H9 (cell line): ENCODE measurements around the gene SCYGR8. TPM values are rescaled to one million over a fixed set of nuclear protein-coding genes. Genes with fewer than 3 reads are reported as not detected.

ENCODE experiments used
- DNase-seq: peaks from one replicate; pipeline ENCODE4 v3.0.0-alpha.2; 2017
- H2AFZ ChIP-seq: one replicate; pipeline ENCODE4 v1.6.1; 2013; ENCODE audit warnings: mild to moderate bottlenecking, low read length, control low read depth, moderate library complexity
- H2AK5ac ChIP-seq: 2 replicates; pipeline ENCODE4 v1.6.1; 2013; ENCODE audit warnings: low read length, control low read depth, mixed read lengths; ENCODE audit not compliant: insufficient read length
- H2BK120ac ChIP-seq: one replicate; pipeline ENCODE4 v1.6.1; 2013; ENCODE audit warnings: low read depth, mild to moderate bottlenecking, low read length, control low read depth, inconsistent platforms; ENCODE audit not compliant: poor library complexity, severe bottlenecking
- H2BK12ac ChIP-seq: 2 replicates; pipeline ENCODE4 v1.6.1; 2013; ENCODE audit warnings: low read length, control low read depth, mixed read lengths, low read depth; ENCODE audit not compliant: insufficient read length
- H2BK15ac ChIP-seq: 2 replicates; pipeline ENCODE4 v1.6.1; 2013; ENCODE audit warnings: low read depth, low read length, control low read depth
- H2BK20ac ChIP-seq: one replicate; pipeline ENCODE4 v1.6.1; 2013; ENCODE audit warnings: low read depth, mild to moderate bottlenecking, low read length, control low read depth, inconsistent platforms; ENCODE audit not compliant: poor library complexity, severe bottlenecking
- H2BK5ac ChIP-seq: 2 replicates; pipeline ENCODE4 v1.6.1; 2013; ENCODE audit warnings: low read length, control low read depth, mixed read lengths; ENCODE audit not compliant: insufficient read length
- H3K14ac ChIP-seq: 2 replicates; pipeline ENCODE4 v1.6.1; 2013; ENCODE audit warnings: low read length, control low read depth; ENCODE audit not compliant: insufficient read depth
- H3K18ac ChIP-seq: 2 replicates; pipeline ENCODE4 v1.6.1; 2013; ENCODE audit warnings: low read depth, mild to moderate bottlenecking, mixed read lengths, low read length, control low read depth; ENCODE audit not compliant: insufficient read length
- H3K23ac ChIP-seq: 2 replicates; pipeline ENCODE4 v1.6.1; 2013; ENCODE audit warnings: low read length, control low read depth, mixed read lengths, low read depth; ENCODE audit not compliant: insufficient read length
- H3K23me2 ChIP-seq: 2 replicates; pipeline ENCODE4 v1.6.1; 2013; ENCODE audit warnings: low read depth, mild to moderate bottlenecking, mixed read lengths, low read length, control low read depth; ENCODE audit not compliant: insufficient read length, poor library complexity, severe bottlenecking
- H3K27ac ChIP-seq: 2 replicates; pipeline ENCODE4 v1.5.1; 2013; ENCODE audit warnings: low read length, control low read depth, mixed read lengths, low read depth; ENCODE audit not compliant: insufficient read length
- H3K27me3 ChIP-seq: 2 replicates; pipeline ENCODE4 v1.6.1; 2013; ENCODE audit warnings: low read length, control low read depth, inconsistent platforms; ENCODE audit not compliant: insufficient read depth
- H3K4ac ChIP-seq: 2 replicates; pipeline ENCODE4 v1.6.1; 2013; ENCODE audit warnings: low read depth, mild to moderate bottlenecking, control low read depth, inconsistent platforms, low read length, moderate library complexity
- H3K4me1 ChIP-seq: 2 replicates; pipeline ENCODE4 v1.6.1; 2013; ENCODE audit warnings: low read length, control low read depth, inconsistent platforms; ENCODE audit not compliant: insufficient read depth
- H3K4me2 ChIP-seq: 2 replicates; pipeline ENCODE4 v1.6.1; 2013; ENCODE audit warnings: low read length, control low read depth, mixed read lengths; ENCODE audit not compliant: insufficient read length, insufficient read depth
- H3K56ac ChIP-seq: 2 replicates; pipeline ENCODE4 v1.6.1; 2013; ENCODE audit warnings: low read depth, mild to moderate bottlenecking, mixed read lengths, low read length, control low read depth; ENCODE audit not compliant: insufficient read length
- H3K79me1 ChIP-seq: 2 replicates; pipeline ENCODE4 v1.6.1; 2013; ENCODE audit warnings: low read depth, mild to moderate bottlenecking, moderate library complexity, low read length, control low read depth, inconsistent platforms; ENCODE audit not compliant: insufficient read depth, poor library complexity, severe bottlenecking
- H3K79me2 ChIP-seq: 2 replicates; pipeline ENCODE4 v1.6.1; 2013; ENCODE audit warnings: low read length, control low read depth, inconsistent platforms; ENCODE audit not compliant: insufficient read depth
- H3K9ac ChIP-seq: 2 replicates; pipeline ENCODE4 v1.6.1; 2013; ENCODE audit warnings: low read length, control low read depth, mixed read lengths; ENCODE audit not compliant: insufficient read length; ENCODE audit errors: extremely low read depth
- H3K9me3 ChIP-seq: one replicate; pipeline ENCODE4 v1.6.1; 2013; ENCODE audit warnings: low read depth, low read length, inconsistent platforms; ENCODE audit not compliant: control insufficient read depth
- H3T11ph ChIP-seq: one replicate; pipeline ENCODE4 v1.6.1; 2013; ENCODE audit warnings: mild to moderate bottlenecking, low read length, control low read depth, inconsistent platforms
- H4K20me1 ChIP-seq: one replicate; pipeline ENCODE4 v1.6.1; 2013; ENCODE audit not compliant: control insufficient read depth, insufficient read length, insufficient read depth
- H4K5ac ChIP-seq: 2 replicates; pipeline ENCODE4 v1.6.1; 2013; ENCODE audit warnings: low read depth, mild to moderate bottlenecking, mixed read lengths, low read length, control low read depth; ENCODE audit not compliant: insufficient read length
- H4K8ac ChIP-seq: replicated peaks from 2 replicates; pipeline ENCODE4 v1.6.1; 2013; ENCODE audit warnings: low read length, control low read depth, mixed read lengths, low read depth; ENCODE audit not compliant: insufficient read length
- H4K91ac ChIP-seq: 2 replicates; pipeline ENCODE4 v1.6.1; 2013; ENCODE audit warnings: low read depth, mild to moderate bottlenecking, moderate library complexity, mixed read lengths, low read length, control low read depth; ENCODE audit not compliant: insufficient read length
- H3K27ac Mint-ChIP-seq, 3 experiments: 2 replicates in 2 of 3; 3 replicates in 1 of 3; pipeline ENCODE4 v1.8.0; 2020 to 2021; ENCODE audit warnings: mixed read lengths in 3 of 3, mild to moderate bottlenecking in 1 of 3, moderate library complexity in 1 of 3
- H3K27me3 Mint-ChIP-seq: 2 replicates; pipeline ENCODE4 v1.8.0; 2021; ENCODE audit warnings: low read depth, mild to moderate bottlenecking, moderate library complexity, mixed read lengths
- H3K36me3 Mint-ChIP-seq, 3 experiments: 2 replicates in 2 of 3; 3 replicates in 1 of 3; pipeline ENCODE4 v1.8.0; 2020 to 2021; ENCODE audit warnings: low read depth in 3 of 3, mixed read lengths in 3 of 3; ENCODE audit not compliant: insufficient read depth in 1 of 3
- H3K4me1 Mint-ChIP-seq, 2 experiments: 2 replicates each; pipeline ENCODE4 v1.8.0; 2020; ENCODE audit warnings: mixed read lengths in 2 of 2
- H3K4me3 Mint-ChIP-seq, 2 experiments: 2 replicates in 1 of 2; 3 replicates in 1 of 2; pipeline ENCODE4 v1.8.0; 2020 to 2021; ENCODE audit warnings: mild to moderate bottlenecking in 2 of 2, mixed read lengths in 2 of 2, moderate library complexity in 1 of 2
- H3K9me3 Mint-ChIP-seq, 2 experiments: 2 replicates in 1 of 2; 3 replicates in 1 of 2; pipeline ENCODE4 v1.8.0; 2020; ENCODE audit warnings: mild to moderate bottlenecking in 2 of 2, mixed read lengths in 2 of 2, moderate library complexity in 1 of 2
- CTCF ChIP-seq: fragments of 200-600 bp; sonication (generic); conservative IDR thresholded peaks from 3 replicates; pipeline ENCODE4 v1.8.0; 2021; ENCODE audit warnings: antibody characterized with exemption, mild to moderate bottlenecking
- WGBS: extraction: QIAGEN DNeasy Blood & Tissue Kit; methylation state at CpG from one replicate; pipeline ENCODE4 v1.1.7; 2013; ENCODE audit warnings: missing lambda C conversion rate, low lambda C conversion rate, mixed read lengths; ENCODE audit not compliant: insufficient read length; ENCODE audit errors: extremely low coverage; 5-methylcytosine and 5-hydroxymethylcytosine counted together
- total RNA-seq: library from RNA; stranded (reverse); gene quantifications from 2 replicates; pipeline ENCODE4 v1.2.1, GENCODE V29; 2021

Gene SCYGR8
- total RNA-seq, 1 experiment from 2014 or later, result not detected

GRCh38 chr2:227717687-227718567 is 27.8 kb upstream of the SCYGR8 start, which contains the start of gene SLC19A3:
Gene SLC19A3, minus strand, starts transcription at chr2:227718028. Its CDS starts 15,710 bp downstream, at chr2:227702318.
- Histone ChIP-seq H2AFZ (peak within 1 kb of the TSS; percentile 70), H3K9ac (peak within 1 kb of the TSS; percentile 26), H3K23me2 (peaks cover 5% of the 10 kb centered on the region), H3K4ac (no peak within 1 kb of the TSS), H2BK5ac (no peak within 1 kb of the TSS), H2AK5ac (no peak within 1 kb of the TSS), H3K79me2 (no peaks in the 10 kb centered on the region), H3K14ac (peak within 1 kb of the TSS; percentile 75; the same call in 1 of the 2 replicates), H3K9me3 (no peaks in the 10 kb centered on the region), H3K27me3 (no peaks in the 10 kb centered on the region), H4K8ac (no peak within 1 kb of the TSS), H4K5ac (no peak within 1 kb of the TSS), H3K4me1 (no peaks in the 10 kb centered on the region), H3K79me1 (no peaks in the 10 kb centered on the region), H4K20me1 (no peaks in the 10 kb centered on the region), H3K23ac (no peak within 1 kb of the TSS), H2BK12ac (no peak within 1 kb of the TSS), H2BK20ac (no peak within 1 kb of the TSS), H2BK120ac (no peak within 1 kb of the TSS), H3K4me2 (peak within 1 kb of the TSS; percentile 71), H4K91ac (no peak within 1 kb of the TSS), H3K18ac (no peak within 1 kb of the TSS), H2BK15ac (no peak within 1 kb of the TSS), H3K56ac (no peak within 1 kb of the TSS), H3K27ac (no peak within 1 kb of the TSS), H3T11ph (no peak within 1 kb of the TSS)
- no peaks in the 10 kb centered on the region for H3K9me3 Mint-ChIP-seq
- peak within 1 kb of the TSS in 1 of 3 experiments; percentile 84; a peak in 1 of 7 replicates for H3K27ac Mint-ChIP-seq
- peak; percentile 92 for DNase-seq
- H3K27me3 Mint-ChIP-seq, result peaks cover 15% of the 10 kb centered on the region
- H3K36me3 Mint-ChIP-seq, result no peaks in the 10 kb centered on the region
- H3K4me3 Mint-ChIP-seq, result peak within 1 kb of the TSS; percentile 74 to 86
- WGBS, result no CpG with 5 or more reads among the region's 35 CpGs
- TF ChIP-seq CTCF, result no peak
- peaks cover 13 to 20% of the 10 kb centered on the region in 2 experiments for H3K4me1 Mint-ChIP-seq
